DMS79 (cell line): ENCODE data around the gene NUDT4B.
"Not testable (repeated sequence)": the region's sequence is repeated elsewhere in the genome, so short reads cannot be mapped to it uniquely, and the experiment has no call there.

Source experiments
- DNase-seq: peaks from one replicate; lab custom pipeline; 2025; lab: John Stamatoyannopoulos, UW

NUDT4B gene

DNA sequence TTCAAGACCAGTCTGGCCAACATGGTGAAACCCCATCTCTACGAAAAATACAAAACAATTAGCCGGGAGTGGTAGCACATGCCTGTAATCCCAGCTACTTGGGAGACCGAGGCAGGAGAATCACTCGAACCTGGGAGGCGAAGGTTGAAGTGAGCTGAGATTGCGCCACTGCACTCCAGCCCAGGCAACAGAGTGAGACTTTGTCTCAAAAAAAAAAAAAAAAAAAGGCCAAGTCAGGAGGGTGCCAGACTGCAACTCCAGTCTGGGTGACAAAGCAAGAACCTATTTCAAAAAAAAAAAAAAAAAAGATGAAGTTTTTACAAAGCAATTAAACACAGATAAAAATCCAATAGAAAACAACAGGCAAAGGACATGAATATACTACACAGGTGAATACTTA lies 9.9 kb upstream of the NUDT4B start:
- not testable (repeated sequence) for DNase-seq

- DNase-seq: not testable (repeated sequence)
Measured at GRCh38 chr1:148743200-148743599, 5.4 kb upstream of the NUDT4B start.

GRCh38 chr1:148743726-148744720 lies 4.6 kb upstream of the NUDT4B start:
- not testable (repeated sequence) for DNase-seq

DNA sequence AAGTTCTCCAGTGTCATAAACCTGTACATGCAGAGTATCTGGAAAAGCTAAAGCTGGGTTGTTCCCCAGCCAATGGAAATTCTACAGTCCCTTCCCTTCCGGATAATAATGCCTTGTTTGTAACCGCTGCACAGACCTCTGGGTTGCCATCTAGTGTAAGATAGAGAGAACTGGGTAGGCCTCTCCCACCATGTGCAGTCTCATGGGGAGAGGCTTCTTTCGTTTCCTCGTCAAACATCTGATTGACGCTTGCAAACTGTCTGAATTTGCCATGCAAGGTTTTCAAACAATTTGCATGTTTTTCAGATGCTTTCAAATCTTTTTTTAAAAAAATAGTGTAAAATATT lies 734 bp downstream of the NUDT4B start:
- DNase-seq: not testable (repeated sequence)

DNA sequence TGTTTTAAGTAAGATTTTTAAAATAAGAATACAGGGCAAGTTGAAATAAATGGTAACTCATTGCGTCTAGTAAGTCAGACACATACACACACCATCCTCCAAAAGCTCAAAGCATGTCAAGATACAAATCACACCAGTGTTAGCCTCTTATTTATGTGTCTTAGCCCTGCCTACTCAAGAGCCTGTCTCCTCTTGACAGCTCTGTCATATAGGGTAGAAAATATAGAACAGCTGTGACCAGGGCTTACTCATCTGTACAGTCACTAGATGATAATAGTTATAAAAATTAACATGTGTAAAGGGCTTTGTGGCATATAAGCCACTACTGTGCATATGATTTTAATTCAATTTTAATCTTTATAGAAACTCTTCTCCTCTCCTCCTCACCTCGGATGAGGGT lies 7.7 kb downstream of the NUDT4B start:
- not testable (repeated sequence) for DNase-seq

- not testable (repeated sequence) for DNase-seq
Measured at GRCh38 chr1:148757446-148757845, 8.9 kb downstream of the NUDT4B start.

DNA sequence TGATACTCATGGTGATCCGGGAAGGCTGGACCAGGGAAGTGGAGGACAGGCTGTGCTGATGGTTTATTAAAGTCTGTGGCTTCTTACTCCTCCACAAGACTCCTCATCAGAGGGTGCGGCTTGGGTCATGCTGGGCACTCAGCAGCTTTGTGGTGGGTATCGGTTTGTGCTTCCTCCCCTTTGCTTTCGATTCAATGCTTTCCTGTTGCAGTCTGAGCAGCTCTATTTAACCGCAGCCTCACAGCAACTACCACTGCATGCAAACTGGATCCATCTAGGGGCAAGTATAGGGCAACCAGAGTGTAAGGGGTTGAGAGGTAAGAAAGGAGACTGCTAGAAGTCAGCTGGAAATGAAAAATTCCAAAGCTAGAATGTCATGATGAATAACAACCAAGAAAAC lies 9.8 kb downstream of the NUDT4B start:
- DNase-seq: not testable (repeated sequence)

DNA sequence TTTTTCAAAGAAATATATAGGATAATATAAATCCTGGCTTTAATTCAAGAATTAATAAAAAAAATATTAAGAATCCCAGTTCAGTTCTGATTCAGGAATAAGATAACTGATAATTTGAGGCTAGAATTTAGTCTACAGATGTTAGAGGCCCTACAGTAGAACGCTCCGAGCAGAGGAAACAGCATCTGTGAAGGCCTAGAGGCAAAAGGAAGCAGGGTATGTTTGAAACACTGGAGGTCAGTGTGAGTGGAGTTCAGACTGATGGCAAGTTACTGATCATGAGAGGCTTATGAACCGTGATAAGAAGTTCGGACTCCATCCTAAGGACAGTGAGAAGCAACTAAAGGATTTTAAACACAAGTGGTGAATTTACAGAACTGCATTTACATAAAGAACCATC lies 10.4 kb downstream of the NUDT4B start:
- not testable (repeated sequence) for DNase-seq

DNA sequence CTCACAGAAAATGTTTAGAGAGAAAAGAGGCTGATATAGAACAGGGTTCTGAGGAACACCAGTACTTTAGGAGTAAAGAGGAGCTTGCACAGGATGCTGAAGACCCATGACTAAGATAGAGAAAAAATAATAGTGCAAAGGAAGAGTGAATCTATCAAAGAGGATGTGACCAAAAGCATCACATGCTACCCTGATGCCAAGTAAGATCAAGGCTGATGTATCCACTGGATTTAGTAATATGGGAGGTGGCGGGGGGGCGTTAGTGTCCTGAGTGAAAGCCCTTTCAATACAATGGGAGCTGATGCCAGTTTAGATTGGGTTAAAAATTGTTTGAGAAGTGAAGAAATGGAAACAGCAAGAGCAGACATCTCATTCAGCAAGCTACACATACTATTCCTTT lies 11.2 kb downstream of the NUDT4B start:
- DNase-seq: not testable (repeated sequence)

- DNase-seq: not testable (repeated sequence)
Measured at GRCh38 chr1:148760206-148760605, 11.6 kb downstream of the NUDT4B start.

DNA sequence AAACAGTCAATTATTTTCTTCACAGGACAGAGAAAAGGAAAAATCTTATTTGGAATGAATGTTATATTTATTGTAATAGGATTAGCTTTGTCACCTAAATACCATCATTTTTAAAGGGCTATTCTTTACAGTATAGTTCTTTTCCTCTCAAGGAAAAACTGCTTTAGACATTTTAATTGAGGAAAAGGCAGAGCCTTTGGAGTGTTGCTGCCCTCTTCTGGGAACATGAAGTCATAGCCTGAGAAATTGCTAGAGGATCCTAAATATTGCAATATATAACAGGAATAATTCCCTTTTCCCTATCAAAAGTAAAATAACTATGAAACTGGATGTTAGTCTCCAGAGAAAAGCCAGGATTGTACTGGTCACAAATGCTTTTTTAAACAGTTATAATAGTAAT lies 12.8 kb downstream of the NUDT4B start:
- DNase-seq: not testable (repeated sequence)

GRCh38 chr1:148765238-148766019 lies 16.9 kb downstream of the NUDT4B start:
- DNase-seq: not testable (repeated sequence)

DNA sequence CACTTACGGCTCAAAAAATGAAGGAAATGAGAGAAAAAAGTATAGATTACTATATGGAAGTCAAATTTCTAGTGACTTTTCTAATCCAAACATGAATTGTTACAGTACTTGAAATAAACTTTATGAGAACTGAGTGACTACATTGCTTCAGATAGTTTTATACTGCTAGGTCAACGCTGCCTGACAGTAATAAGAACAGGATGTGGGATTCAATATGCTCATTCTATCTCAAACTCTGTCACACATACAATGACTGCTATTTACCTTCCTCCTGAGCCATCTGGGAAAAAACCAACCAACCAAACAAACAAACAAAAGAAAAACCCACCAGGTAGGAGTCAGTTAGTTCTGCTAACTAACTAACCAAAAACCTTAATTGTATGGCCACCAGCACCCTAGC lies 20.0 kb downstream of the NUDT4B start:
- not testable (repeated sequence) for DNase-seq

DNA sequence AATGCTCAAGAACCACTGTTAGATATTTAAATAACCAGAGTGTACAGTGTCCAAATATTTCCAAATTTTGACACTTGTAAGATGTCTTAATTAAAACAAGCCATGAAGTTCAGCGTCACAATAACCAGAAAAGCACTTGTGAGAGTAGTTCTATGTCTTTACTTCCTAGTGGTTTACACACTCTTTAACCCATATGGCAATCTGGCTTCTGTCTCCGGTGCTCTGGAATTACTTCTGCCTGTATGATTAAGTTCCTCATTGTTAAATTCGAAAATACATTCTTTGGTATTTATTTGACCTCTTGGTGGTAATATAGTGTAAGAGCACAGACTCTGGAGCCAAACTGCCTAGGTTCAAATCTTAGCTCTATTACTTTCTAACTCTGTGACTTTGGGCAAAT lies 20.9 kb downstream of the NUDT4B start:
- DNase-seq: not testable (repeated sequence)

DNA sequence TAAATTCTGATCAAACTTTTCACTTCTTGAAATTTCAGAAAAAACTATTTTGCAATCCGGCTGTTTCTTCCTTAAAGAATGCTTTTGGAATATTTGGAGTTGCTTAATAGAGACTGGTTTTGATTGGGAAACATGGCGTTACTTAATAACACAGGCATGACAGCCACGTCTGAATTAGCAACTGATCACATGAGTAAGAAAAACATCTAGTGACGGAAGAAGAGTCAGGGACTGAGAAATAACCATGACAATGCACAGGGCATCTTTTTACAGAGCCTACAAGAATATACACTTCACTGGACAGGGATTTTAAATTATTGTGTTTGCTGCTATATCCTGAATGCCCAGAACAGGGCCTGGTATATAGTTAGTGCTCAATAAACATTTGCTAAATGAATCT lies 25.1 kb downstream of the NUDT4B start:
- not testable (repeated sequence) for DNase-seq

DNA sequence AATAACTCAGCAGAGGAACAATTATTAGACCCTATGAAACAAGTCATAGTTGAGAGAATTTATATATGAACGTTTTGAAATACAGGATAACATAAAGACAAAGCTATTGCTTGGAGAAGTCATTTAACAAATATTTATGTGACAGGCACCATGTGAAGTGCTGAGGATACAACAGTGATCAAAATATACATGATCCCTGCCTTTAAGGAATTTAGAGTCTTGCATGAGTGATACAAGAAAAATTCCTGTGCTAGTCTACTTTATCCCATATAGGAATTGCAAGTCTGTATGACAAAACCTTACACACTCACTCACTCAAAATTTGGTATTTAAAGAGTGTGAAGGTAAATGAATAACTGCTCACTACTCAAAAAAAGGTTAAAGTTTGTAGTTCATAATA lies 25.5 kb downstream of the NUDT4B start:
- not testable (repeated sequence) for DNase-seq

GRCh38 chr1:148775263-148775662 lies 26.7 kb downstream of the NUDT4B start:
- DNase-seq: not testable (repeated sequence)

GRCh38 chr1:148777649-148778048 lies 29.1 kb downstream of the NUDT4B start:
- not testable (repeated sequence) for DNase-seq

GRCh38 chr1:148780404-148780803 lies 31.8 kb downstream of the NUDT4B start:
- DNase-seq: not testable (repeated sequence)

- DNase-seq: not testable (repeated sequence)
Measured at GRCh38 chr1:148791543-148792099, 43.0 kb downstream of the NUDT4B start.

DNA sequence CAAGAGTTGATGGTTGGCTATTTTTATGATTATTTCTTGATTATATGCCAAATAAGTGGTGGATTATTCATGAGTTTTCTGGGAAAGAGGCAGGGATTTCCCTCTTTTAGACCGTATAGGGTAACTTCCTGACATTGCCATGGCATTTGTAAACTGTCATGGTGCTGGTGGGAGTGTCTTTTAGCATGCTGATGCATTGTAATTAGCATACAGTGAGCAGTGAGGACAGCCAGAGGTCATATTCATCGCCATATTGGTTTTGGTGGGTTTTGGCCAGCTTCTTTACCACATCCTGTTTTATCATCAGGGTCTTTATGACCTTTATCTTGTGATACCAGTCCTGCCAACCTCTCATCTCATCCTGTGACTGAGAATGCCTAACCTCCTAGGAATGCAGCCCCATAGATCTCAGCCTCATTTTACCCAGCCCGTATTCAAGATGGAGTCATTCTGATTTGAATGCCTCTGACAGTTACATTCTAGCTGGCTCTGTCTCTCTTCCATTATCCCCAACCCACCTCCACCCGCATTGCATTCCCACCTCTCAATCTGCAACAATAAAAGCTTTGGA lies 45.3 kb downstream of the NUDT4B start:
- not testable (repeated sequence) for DNase-seq
